HEK293T (cell line): ENCODE data around the gene MT1X.

ENCODE experiments used
- ARNT ChIP-seq: fragments of 450-650 bp; IDR thresholded peaks from 2 replicates; pipeline ENCODE4 v1.6.1; 2017; ENCODE audit warnings: mild to moderate bottlenecking
- SP1 ChIP-seq: fragments of 450-650 bp; IDR thresholded peaks from 2 replicates; pipeline ENCODE4 v1.6.1; 2017

DNA sequence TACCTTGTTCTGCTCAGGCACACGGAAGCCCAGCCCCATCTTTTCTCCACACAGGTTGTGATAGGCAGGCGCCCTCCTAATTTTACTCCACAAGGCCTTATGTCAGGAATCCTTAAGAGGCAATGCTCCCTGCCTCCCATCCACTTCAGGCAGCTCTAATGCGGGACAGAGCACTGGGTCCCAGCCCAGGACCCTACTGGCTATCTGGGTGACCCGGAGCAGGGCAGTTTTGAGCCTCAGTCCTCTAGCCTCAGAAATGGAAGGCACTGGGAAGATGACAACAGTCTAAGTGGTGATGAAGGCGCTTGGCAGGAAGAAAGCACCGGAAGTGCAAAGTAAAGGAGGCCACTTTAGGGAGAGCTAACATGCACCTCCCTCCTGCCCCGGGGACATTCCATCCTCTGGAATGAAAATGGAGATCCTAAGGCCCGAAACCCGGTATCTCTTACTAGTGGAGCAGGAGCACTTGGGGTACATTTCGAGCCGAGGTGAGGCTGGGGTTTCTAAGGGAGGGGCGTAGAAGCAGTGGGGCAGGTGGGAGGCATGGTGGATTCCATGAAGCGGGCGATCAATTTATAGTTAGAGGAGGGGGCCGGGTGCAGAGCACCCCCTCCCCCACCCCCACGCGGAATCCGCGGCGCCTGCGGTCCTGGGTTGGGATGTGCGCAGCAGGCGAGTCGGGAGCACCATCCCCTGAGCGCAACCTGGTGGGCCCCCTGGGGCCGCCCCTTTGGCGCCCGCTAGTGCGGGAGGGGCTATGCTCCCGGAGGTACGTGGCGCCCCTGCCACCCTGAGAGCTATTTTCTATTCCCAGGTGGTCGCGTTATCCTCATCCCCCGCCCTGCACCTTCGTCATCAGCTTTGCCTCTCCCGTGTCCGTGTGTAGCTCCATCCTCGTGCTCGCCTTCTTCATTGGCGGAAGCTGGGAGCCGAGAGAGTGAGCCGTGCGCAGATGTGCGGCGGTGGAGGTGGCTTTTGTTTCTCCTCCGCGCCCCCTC lies 19.6 kb upstream of the MT1X start:
- TF ChIP-seq ARNT (no peak), SP1 (no peak)
